NOMO-1 treated with dmso at 0.1 percent for 144 hours (cell line): ENCODE data around the gene UBE2N.

Experiments
- DNase-seq: peaks from one replicate; lab custom pipeline; 2025; ENCODE audit not compliant: unreplicated experiment; lab: John Stamatoyannopoulos, UW

Gene UBE2N

GRCh38 chr12:93361151-93361919 lies 80.4 kb downstream of the UBE2N start:
- no peak for DNase-seq

GRCh38 chr12:93360688-93361087 lies 81.1 kb downstream of the UBE2N start:
- DNase-seq, result no peak

GRCh38 chr12:93358821-93359220 lies 82.9 kb downstream of the UBE2N start:
- no peak for DNase-seq

GRCh38 chr12:93358058-93358457 lies 83.7 kb downstream of the UBE2N start:
- no peak for DNase-seq

GRCh38 chr12:93356214-93356613 lies 85.5 kb downstream of the UBE2N start:
- DNase-seq, result no peak
